SHP77 (cell line): ENCODE results near the gene RCOR1.
"Not testable (repeated sequence)": the region's sequence is repeated elsewhere in the genome, so short reads cannot be mapped to it uniquely, and the experiment has no call there.

Experiments
- DNase-seq, 2 experiments: peaks; one replicate each; lab custom pipeline; 2025; lab: John Stamatoyannopoulos, UW

The RCOR1 gene

GRCh38 chr14:102571043-102571442 is 21.4 kb upstream of the RCOR1 start:
- DNase-seq: no peak

GRCh38 chr14:102571478-102572042 is 20.9 kb upstream of the RCOR1 start:
- no peak for DNase-seq

- DNase-seq: not testable (repeated sequence)
Observed at GRCh38 chr14:102573161-102573560, 19.3 kb upstream of the RCOR1 start.

DNA sequence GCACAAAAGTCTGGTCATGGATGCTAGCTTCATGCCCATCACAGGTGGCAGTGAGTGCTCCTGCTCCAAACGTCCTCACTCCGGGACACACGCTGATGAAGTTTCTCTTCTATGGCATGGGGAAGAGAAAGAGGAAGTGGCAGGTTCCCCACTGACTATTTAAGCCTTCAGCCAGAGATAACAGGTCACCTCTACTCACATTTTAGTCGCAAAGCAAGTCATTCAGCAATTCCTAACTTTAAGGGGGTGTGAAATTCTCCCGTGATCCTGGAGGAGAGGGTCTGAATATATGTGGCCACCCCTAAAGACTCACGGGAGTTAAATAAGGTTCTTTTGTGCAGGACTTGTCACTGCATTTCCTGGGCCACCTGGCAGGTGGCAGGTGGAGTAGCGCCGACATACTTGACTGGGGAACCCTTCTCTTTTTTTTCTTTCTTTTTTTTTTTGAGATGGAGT is 18.8 kb upstream of the RCOR1 start:
- DNase-seq: no peak

DNA sequence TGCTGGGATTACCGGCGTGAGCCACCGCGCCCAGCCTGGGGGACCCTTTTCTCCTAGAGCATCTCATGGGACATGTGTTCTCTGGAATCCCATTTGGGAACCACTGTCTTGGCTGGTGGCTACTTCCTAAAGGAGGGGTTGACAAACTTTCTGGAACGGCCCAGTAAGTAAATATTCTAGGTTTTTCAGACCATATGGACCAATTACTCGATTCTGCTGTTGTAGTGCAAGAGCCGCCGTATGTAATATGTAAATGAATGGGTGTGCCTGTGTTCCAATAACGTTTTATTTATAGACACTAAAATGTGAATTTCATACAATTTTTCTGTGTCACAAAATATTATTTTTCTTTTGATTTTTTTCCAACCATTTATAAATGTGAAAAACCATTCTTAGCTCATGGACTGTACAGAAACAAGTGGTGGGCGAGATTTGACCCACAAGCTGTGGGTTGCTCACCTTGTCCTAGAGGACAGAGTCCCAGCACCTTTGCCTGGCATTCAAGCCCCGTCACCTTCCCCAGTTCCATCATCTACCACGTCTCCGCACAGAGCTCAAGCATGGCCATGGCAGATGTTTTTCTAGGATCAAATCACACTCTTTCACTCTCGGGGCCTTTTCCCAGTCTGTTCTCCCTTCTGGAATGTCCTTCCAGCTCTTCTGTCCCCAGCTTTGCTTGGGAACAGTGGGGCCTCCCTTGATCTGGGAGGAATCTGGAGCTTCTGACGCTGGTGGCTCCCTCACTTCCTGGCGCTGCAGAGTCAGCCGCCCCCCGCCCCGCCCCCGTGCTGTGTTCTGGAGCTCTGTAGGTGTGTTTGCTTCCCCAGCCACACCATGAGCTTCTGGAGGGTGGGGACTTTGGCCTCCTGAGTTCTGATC is 17.9 kb upstream of the RCOR1 start:
- DNase-seq: peak; percentile 10 to 60

GRCh38 chr14:102575160-102575845 is 17.1 kb upstream of the RCOR1 start:
- DNase-seq: no peak

DNA sequence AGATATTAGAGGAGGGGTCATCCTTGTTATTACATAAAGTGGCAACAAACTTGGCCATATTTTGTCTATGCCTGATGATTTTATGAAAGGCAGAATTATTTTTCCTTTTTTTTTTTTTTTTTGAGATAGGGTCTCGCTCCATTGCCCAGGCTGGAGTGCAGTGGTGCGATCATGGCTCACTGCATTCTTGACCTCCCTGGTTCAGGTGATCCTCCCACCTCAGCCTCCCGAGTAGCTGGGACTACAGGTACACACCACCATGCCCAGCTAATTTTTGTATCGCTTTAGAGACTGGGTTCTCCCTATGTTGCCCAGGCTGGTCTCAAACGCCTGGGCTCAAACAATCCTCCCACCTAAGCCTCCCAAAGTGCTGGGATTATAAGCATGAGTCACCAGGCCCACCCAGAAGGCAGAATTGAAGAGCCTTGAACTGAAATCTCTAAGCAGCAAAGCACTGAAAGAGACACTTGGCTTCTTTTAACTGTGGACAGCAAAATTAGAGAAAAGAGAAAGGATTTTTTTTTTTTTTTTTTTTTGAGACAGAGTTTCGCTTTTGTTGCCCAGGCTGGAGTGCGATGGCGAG is 16.5 kb upstream of the RCOR1 start:
- DNase-seq: not testable (repeated sequence)

- DNase-seq: no peak
Observed at GRCh38 chr14:102578821-102579220, 13.6 kb upstream of the RCOR1 start.

GRCh38 chr14:102579696-102580549 is 12.5 kb upstream of the RCOR1 start:
- no peak for DNase-seq

DNA sequence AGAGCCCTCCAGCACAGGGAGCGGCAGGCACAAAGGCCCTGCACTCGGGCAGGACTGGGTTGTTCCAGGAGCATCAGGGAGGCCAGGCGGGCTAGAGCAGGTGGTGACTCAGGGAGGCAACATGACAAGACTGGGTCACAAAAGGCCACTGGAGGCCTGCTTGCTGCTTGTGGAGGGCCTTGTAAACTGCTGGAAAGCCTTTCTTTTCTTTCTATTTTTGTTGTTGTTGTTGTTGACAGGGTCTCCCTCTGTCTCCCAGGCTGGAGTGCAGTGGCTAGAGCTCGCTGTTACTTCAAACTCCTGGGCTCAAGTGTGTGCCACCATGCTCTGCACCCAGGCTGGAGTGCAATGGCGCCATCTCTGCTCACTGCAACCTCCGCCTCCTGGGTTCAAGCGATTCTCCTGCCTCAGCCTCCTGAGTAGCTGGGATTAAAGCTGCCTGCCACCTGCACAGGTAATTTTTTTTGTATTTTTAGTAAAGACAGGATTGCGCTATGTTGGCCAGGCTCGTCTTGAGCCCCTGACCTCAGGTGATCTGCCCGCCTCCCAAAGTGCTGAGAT is 11.8 kb upstream of the RCOR1 start:
- DNase-seq: peak in 1 of 2 experiments; percentile 39

GRCh38 chr14:102581193-102581592 is 11.3 kb upstream of the RCOR1 start:
- DNase-seq: no peak

- no peak for DNase-seq
Observed at GRCh38 chr14:102583726-102584125, 8.7 kb upstream of the RCOR1 start.

GRCh38 chr14:102584871-102585869 is 7.3 kb upstream of the RCOR1 start:
- DNase-seq: no peak

GRCh38 chr14:102586420-102587104 is 5.9 kb upstream of the RCOR1 start:
- DNase-seq: no peak

DNA sequence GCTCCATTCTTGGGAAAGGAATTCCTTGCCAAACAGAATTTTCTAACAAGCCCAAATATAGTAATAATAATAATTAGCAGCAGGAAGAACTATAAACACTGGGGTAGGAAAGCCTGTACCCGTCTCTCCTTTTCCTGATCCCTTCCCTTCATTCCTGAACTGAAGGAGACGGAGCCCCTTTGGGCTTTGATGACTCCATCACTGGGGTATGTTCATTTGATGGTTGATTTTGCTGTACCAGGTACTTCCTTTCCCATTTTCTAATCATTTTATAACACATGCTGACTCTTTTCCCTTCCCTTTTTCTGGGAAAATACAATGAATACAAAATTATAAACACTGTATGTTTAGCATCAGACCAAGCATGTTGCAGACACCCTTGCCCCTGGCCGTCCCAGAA is 3.6 kb upstream of the RCOR1 start:
- DNase-seq: no peak

DNA sequence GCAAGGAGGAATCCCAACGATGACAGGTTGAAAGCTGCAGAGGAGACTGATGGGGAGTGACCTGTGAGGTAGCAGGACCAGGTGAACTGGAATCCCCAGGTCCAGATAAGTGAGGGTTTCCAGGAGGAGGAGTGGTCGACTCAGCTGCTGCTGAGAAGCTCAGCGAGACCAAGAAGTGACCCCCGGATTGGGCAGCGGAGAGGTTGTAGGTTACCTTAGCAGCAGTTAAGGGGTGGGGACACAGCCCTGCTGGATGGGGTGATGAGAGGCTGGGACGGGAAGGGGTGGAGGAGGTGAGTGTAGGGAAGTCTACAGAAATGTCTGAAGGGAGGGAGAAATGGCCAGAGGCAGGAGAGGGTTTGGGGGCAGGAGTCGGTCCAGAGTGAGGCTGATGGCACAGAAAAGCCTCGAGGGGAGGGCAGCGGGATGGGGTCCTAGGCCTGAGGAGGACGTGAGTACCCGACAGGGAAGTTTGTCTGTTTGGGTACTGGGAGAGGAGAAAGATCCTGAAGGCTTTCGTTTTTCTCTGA is 2.6 kb upstream of the RCOR1 start:
- no peak for DNase-seq

- DNase-seq: no peak
Observed at GRCh38 chr14:102590667-102591099, 1.8 kb upstream of the RCOR1 start.

DNA sequence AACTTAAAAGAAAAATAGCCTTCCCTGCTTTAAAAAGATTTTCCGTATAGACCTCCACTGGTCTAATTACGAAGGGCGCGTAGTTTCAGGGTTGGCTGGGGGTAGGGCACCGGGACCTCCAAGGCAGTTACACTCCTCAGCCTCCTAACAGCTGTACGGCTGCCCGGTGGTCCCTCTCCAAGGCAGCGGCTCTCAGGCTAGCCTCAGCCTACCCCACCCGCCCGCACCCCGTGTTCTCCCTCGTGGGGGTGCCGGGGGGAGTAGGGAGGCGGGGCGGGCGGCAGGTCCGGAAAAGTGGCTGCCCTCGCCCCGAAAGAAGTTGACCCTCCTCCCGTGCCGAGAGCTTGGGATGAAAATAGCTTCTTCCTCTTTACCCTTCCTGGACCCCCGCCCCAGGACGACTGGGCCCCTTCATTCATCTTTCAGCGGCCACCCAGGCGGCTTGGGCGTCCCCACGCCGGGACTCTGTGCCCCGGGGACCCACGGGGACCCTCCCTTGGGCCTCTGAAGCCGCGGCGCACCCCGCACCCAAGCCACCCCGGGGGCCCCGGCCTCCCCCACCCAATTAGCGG is 991 bp upstream of the RCOR1 start:
- no peak for DNase-seq

DNA sequence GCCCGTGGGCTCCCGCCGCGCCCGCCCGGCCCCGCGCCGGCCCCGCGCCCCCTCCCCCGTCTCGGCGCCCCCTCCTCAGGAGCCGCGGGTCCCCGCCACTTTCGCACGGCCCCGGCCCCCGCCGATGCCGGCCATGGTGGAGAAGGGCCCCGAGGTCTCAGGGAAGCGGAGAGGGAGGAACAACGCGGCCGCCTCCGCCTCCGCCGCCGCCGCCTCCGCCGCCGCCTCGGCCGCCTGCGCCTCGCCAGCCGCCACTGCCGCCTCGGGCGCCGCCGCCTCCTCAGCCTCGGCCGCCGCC is 263 bp downstream of the RCOR1 start:
- DNase-seq: no peak
